ENCODE data around the gene NAP1L5.

DNA sequence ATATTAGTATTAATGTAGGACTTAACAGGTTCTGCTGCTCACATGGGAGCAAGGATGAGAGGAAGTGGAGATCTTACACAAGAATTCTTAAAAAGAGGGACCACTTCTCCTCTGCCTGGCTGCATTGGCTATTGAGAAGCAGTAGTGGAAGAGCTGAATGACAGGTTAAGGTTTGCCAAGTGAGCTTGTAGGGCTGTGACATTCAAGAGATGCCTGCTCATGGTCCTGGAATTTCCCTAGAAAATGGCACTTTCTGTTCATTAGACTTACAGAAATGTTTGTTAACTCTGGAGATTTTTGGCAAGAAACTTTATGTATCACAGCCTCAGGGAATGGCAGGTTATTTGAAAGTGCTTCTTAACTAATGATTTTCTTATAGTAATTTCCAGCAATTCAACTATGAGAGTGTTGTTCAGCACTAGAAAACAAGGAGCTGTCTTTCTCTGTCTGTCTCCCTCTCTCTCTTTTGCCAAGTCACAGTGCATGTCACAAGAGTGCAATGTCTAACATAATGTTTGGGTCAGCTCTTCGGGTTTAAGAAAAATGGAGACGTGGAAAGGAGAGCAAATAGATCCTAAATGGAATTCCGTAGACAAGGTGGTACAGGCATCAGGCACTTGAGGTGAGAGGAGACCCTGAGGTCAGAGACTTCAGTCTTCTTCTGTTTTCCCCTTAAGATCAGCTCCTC lies 8.3 kb upstream of the NAP1L5 start:
- no peak for TF ChIP-seq ZC3H10 (CRISPR knock-in tag; IDR thresholded peaks at IDR 0.05)
- no peak for TF ChIP-seq OSR1 (CRISPR knock-in tag; IDR thresholded peaks at IDR 0.05)
- TF ChIP-seq, protein P1, sequence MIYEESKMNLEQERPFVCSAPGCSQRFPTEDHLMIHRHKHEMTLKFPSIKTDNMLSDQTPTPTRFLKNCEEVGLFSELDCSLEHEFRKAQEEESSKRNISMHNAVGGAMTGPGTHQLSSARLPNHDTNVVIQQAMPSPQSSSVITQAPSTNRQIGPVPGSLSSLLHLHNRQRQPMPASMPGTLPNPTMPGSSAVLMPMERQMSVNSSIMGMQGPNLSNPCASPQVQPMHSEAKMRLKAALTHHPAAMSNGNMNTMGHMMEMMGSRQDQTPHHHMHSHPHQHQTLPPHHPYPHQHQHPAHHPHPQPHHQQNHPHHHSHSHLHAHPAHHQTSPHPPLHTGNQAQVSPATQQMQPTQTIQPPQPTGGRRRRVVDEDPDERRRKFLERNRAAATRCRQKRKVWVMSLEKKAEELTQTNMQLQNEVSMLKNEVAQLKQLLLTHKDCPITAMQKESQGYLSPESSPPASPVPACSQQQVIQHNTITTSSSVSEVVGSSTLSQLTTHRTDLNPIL (CRISPR knock-in tag; IDR thresholded peaks at IDR 0.05; ENCODE audit: low read depth): no peak
- no peak for TF ChIP-seq ZFP30 (CRISPR knock-in tag; IDR thresholded peaks at IDR 0.05)
- no peak for TF ChIP-seq ZNF70 (CRISPR knock-in tag; IDR thresholded peaks at IDR 0.05)
- no peak for TF ChIP-seq ZNF565 (CRISPR knock-in tag; conservative IDR thresholded peaks at IDR 0.05; ENCODE audit: low read depth)
- TF ChIP-seq, protein P2, sequence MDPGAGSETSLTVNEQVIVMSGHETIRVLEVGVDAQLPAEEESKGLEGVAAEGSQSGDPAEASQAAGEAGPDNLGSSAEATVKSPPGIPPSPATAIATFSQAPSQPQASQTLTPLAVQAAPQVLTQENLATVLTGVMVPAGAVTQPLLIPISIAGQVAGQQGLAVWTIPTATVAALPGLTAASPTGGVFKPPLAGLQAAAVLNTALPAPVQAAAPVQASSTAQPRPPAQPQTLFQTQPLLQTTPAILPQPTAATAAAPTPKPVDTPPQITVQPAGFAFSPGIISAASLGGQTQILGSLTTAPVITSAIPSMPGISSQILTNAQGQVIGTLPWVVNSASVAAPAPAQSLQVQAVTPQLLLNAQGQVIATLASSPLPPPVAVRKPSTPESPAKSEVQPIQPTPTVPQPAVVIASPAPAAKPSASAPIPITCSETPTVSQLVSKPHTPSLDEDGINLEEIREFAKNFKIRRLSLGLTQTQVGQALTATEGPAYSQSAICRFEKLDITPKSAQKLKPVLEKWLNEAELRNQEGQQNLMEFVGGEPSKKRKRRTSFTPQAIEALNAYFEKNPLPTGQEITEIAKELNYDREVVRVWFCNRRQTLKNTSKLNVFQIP (CRISPR knock-in tag; IDR thresholded peaks at IDR 0.05; ENCODE audit: borderline replicate concordance, low read depth): no peak
